Osteoblast (primary cell): ENCODE results near the gene KRT15. TPM values are rescaled to one million over a fixed set of nuclear protein-coding genes. Genes with fewer than 3 reads are reported as not detected.

Experiments
- DNase-seq: peaks from one replicate; pipeline ENCODE4 v3.0.0; 2011; ENCODE audit warnings: low spot score, mixed read lengths; ENCODE audit not compliant: insufficient read length; ENCODE audit errors: missing footprints
- H2AFZ ChIP-seq: 2 replicates; pipeline ENCODE4 v1.6.0; 2011; ENCODE audit warnings: mild to moderate bottlenecking, low read length
- H3K27ac ChIP-seq: 2 replicates; pipeline ENCODE4 v1.5.1; 2011; ENCODE audit warnings: mild to moderate bottlenecking, low read depth, low read length, moderate library complexity
- H3K27me3 ChIP-seq: 2 replicates; pipeline ENCODE4 v1.6.0; 2012; ENCODE audit warnings: mild to moderate bottlenecking, control low read depth, inconsistent platforms, low read length, moderate library complexity; ENCODE audit not compliant: insufficient read depth
- H3K36me3 ChIP-seq: 2 replicates; pipeline ENCODE4 v1.5.1; 2011; ENCODE audit warnings: mild to moderate bottlenecking, low read length, control low read depth, moderate library complexity; ENCODE audit not compliant: insufficient read depth
- H3K4me1 ChIP-seq: 2 replicates; pipeline ENCODE4 v1.5.1; 2011; ENCODE audit warnings: mild to moderate bottlenecking, low read length, control low read depth, moderate library complexity; ENCODE audit not compliant: insufficient read depth
- H3K4me2 ChIP-seq: 2 replicates; pipeline ENCODE4 v1.6.0; 2011; ENCODE audit warnings: mild to moderate bottlenecking, low read length; ENCODE audit not compliant: insufficient read depth
- H3K4me3 ChIP-seq: fragments of 200-600 bp; sonication (generic); 3 replicates; pipeline ENCODE4 v1.5.1; 2012; ENCODE audit warnings: mild to moderate bottlenecking, low read length, inconsistent platforms; ENCODE audit not compliant: insufficient read depth
- H3K79me2 ChIP-seq: 2 replicates; pipeline ENCODE4 v1.6.0; 2012; ENCODE audit warnings: mild to moderate bottlenecking, low read length, control low read depth, inconsistent platforms; ENCODE audit not compliant: insufficient read depth
- H3K9me3 ChIP-seq: 2 replicates; pipeline ENCODE4 v1.5.1; 2011; ENCODE audit warnings: low read depth, low read length, control low read depth
- H4K20me1 ChIP-seq: 2 replicates; pipeline ENCODE4 v1.6.0; 2012; ENCODE audit warnings: mild to moderate bottlenecking, low read length, control low read depth; ENCODE audit not compliant: insufficient read depth
- total RNA-seq: library from RNA; depleted of rRNA; stranded (reverse); fragments of >200 nt; gene quantifications from 2 replicates; pipeline ENCODE4 v1.2.3, GENCODE V29; 2012
- TF ChIP-seq, protein P1 (sequence below): IDR thresholded peaks from 2 replicates; pipeline ENCODE4 v1.5.1; 2011; ENCODE audit warnings: mild to moderate bottlenecking, low read depth, low read length, moderate library complexity; ENCODE audit errors: extremely low read depth

The KRT15 gene
- total RNA-seq, 1 donor: 0.72 TPM

DNA sequence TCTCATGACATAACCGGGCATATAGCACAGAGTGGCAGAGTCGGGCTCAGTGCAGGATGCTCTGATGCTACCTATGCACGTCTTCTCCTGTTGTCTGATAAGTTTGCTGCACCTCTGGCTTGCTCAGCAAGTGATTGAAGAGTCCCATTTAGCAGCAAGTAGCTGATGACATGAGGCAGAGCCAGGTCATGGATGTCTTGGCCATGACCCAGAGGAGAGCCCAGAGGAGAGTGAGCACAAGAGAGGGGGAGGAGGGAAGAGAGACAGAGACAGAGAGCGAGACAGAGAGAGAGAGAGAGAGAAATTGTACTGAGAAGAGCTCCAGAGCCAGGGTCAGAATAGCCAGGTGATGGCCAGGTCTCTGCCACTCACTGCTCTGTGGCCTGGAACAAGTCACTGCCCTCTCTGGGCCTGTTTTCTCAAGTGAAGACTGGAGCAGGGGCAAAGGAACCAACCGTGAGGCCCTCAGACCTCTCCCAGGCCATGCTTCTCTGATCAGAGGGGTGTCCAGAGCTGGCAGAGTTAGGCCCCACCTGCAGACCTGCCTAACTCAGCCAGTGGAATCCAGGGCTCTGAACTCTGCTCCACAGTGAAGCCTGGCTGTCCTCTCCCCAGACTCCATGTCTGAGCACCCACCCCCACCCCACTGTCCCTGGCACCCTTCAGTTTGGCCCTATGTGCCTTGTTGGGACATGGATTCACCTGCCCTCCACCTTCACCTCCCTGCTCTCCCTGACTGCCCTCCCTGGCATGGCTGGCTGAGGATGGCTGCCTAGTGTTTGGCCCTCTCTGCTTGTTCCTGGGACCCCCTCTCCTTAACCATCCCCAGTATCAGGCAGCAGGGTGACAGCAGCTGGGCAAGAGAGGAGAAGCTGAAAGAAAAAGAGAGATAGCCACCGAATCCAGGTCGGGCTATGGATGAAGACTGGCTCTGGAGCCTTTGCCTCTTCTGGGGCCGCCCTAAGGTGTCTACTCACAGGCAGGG, 33.5 kb downstream of the KRT15 start:
- no peak for DNase-seq
- Histone ChIP-seq H3K27ac (no peak overlapping the region), H2AFZ (no peak overlapping the region), H3K79me2 (no peaks in the 10 kb centered on the region), H3K4me2 (no peak overlapping the region), H3K9me3 (no peaks in the 10 kb centered on the region), H3K27me3 (no peaks in the 10 kb centered on the region), H3K36me3 (no peaks in the 10 kb centered on the region), H4K20me1 (no peaks in the 10 kb centered on the region), H3K4me1 (no peaks in the 10 kb centered on the region), H3K4me3 (no peak overlapping the region)
- TF ChIP-seq, protein P1, sequence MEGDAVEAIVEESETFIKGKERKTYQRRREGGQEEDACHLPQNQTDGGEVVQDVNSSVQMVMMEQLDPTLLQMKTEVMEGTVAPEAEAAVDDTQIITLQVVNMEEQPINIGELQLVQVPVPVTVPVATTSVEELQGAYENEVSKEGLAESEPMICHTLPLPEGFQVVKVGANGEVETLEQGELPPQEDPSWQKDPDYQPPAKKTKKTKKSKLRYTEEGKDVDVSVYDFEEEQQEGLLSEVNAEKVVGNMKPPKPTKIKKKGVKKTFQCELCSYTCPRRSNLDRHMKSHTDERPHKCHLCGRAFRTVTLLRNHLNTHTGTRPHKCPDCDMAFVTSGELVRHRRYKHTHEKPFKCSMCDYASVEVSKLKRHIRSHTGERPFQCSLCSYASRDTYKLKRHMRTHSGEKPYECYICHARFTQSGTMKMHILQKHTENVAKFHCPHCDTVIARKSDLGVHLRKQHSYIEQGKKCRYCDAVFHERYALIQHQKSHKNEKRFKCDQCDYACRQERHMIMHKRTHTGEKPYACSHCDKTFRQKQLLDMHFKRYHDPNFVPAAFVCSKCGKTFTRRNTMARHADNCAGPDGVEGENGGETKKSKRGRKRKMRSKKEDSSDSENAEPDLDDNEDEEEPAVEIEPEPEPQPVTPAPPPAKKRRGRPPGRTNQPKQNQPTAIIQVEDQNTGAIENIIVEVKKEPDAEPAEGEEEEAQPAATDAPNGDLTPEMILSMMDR: no peak

- H3K4me1 ChIP-seq: no peaks in the 10 kb centered on the region
- H3K4me3 ChIP-seq: no peak overlapping the region
- no peaks in the 10 kb centered on the region for H4K20me1 ChIP-seq
- DNase-seq: no peak
- H3K36me3 ChIP-seq: no peaks in the 10 kb centered on the region
- no peaks in the 10 kb centered on the region for H3K9me3 ChIP-seq
- H3K4me2 ChIP-seq: no peak overlapping the region
- H2AFZ ChIP-seq: no peak overlapping the region
- no peak overlapping the region for H3K27ac ChIP-seq
- H3K79me2 ChIP-seq: no peaks in the 10 kb centered on the region
- H3K27me3 ChIP-seq: no peaks in the 10 kb centered on the region
- TF ChIP-seq, protein P1: no peak
Measured at GRCh38 chr17:41483991-41484826, 34.5 kb downstream of the KRT15 start.

GRCh38 chr17:41483531-41483930, 35.2 kb downstream of the KRT15 start:
- no peak overlapping the region for H3K27ac ChIP-seq
- TF ChIP-seq, protein P1: no peak
- no peak for DNase-seq
- no peaks in the 10 kb centered on the region for H3K79me2 ChIP-seq
- H2AFZ ChIP-seq: no peak overlapping the region
- H3K27me3 ChIP-seq: no peaks in the 10 kb centered on the region
- H3K36me3 ChIP-seq: no peaks in the 10 kb centered on the region
- H3K4me1 ChIP-seq: no peaks in the 10 kb centered on the region
- H4K20me1 ChIP-seq: no peaks in the 10 kb centered on the region
- H3K4me2 ChIP-seq: no peak overlapping the region
- H3K9me3 ChIP-seq: no peaks in the 10 kb centered on the region
- H3K4me3 ChIP-seq: no peak overlapping the region

DNA sequence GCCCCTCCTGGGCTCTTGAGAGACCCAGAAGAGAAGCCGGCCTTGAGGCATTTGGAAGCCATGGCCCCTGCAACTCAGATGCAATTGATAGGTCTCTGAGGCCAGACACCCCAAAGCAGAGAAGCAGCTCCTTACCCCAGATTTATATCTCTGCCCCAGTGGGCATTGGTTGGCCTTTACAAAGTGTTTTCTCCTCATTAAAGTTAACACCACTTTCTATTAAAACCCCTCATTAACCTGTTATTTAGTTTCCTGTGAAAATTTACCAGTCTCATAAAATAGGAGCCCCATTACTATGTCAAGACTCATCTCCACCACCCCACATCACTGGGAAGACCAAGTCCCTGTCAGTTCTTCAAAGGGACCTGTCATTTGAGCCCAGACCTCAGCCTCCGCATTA, 37.7 kb downstream of the KRT15 start, which contains the start of gene KRT35:
KRT35 (minus strand) TSS at position 116 of the 400 bp plus-strand sequence; CDS start at position 62, 54 bp downstream.
- H3K79me2 ChIP-seq: no peaks in the 10 kb centered on the region
- no peaks in the 10 kb centered on the region for H3K9me3 ChIP-seq
- no peaks in the 10 kb centered on the region for H3K27me3 ChIP-seq
- no peak within 1 kb of the TSS for H3K4me3 ChIP-seq
- no peak within 1 kb of the TSS for H2AFZ ChIP-seq
- H3K4me1 ChIP-seq: no peaks in the 10 kb centered on the region
- H4K20me1 ChIP-seq: no peaks in the 10 kb centered on the region
- TF ChIP-seq, protein P1: no peak
- H3K36me3 ChIP-seq: no peaks in the 10 kb centered on the region
- H3K27ac ChIP-seq: no peak within 1 kb of the TSS
- no peak for DNase-seq
- H3K4me2 ChIP-seq: no peak within 1 kb of the TSS
